ENCODE data around the gene MAVS.

- no peak for TF ChIP-seq CTCF (IDR thresholded peaks at IDR 0.05)
- no peak for TF ChIP-seq POLR2A (IDR thresholded peaks at IDR 0.05)
These were observed 76.3 kb downstream of the MAVS start for GRCh38 chr20:3922983-3923339.
